ENCODE measurements around the gene FHOD3.

FHOD3 gene

GRCh38 chr18:36279001-36279400 lies 18.5 kb upstream of the FHOD3 start:
- ChIA-PET CTCF (interaction anchor here (0.7 to 10.0 kb wide), 6 partner anchors 8 to 523 kb away, joined by 3 to 181 read pairs (median 4); no protein-coding TSS in a partner anchor), POLR2A (no interaction called here)
- TF ChIP-seq ZNF266 (tag by site-specific recombination; IDR thresholded peaks at IDR 0.05; ENCODE audit: low read depth) (no peak), ZNF146 (tag by site-specific recombination; IDR thresholded peaks at IDR 0.05) (no peak), FEZF1 (tag by site-specific recombination; IDR thresholded peaks at IDR 0.05) (no peak), ZNF302 (tag by site-specific recombination; IDR thresholded peaks at IDR 0.05; ENCODE audit: low read depth) (no peak), ZNF626 (tag by site-specific recombination; IDR thresholded peaks at IDR 0.05) (no peak), ZNF133 (tag by site-specific recombination; IDR thresholded peaks at IDR 0.05) (no peak), SALL2 (tag by site-specific recombination; IDR thresholded peaks at IDR 0.05; ENCODE audit: borderline replicate concordance) (no peak), ZNF311 (tag by site-specific recombination; IDR thresholded peaks at IDR 0.05; ENCODE audit: borderline replicate concordance) (no peak), PATZ1 (tag by site-specific recombination; IDR thresholded peaks at IDR 0.05) (no peak), ZBTB17 (tag by site-specific recombination; IDR thresholded peaks at IDR 0.05) (no peak), ZNF239 (tag by site-specific recombination; IDR thresholded peaks at IDR 0.05) (no peak), ZNF366 (tag by site-specific recombination; conservative IDR thresholded peaks at IDR 0.05) (no peak), MYNN (tag by site-specific recombination; IDR thresholded peaks at IDR 0.05; ENCODE audit: borderline replicate concordance) (no peak), ZNF560 (tag by site-specific recombination; IDR thresholded peaks at IDR 0.05; ENCODE audit: borderline replicate concordance) (no peak)

GRCh38 chr18:36281936-36282335 lies 15.6 kb upstream of the FHOD3 start:
- no peak overlapping the region for H3K27ac ChIP-seq (ENCODE audit: extremely low read depth, low read depth, low read length)
- peak; percentile 63 for TF ChIP-seq CTCF (tag by site-specific recombination; IDR thresholded peaks at IDR 0.05)
- TF ChIP-seq BCL6B (tag by site-specific recombination; IDR thresholded peaks at IDR 0.05): no peak
- TF ChIP-seq ZNF692 (tag by site-specific recombination; IDR thresholded peaks at IDR 0.05): no peak
- 0 out of 2 replicates have a peak, but pooled peaks have one; percentile 10 for TF ChIP-seq ZNF654 (tag by site-specific recombination; IDR thresholded peaks at IDR 0.05; ENCODE audit: low read depth)
- no peaks in the 10 kb centered on the region for H3K4me1 ChIP-seq (ENCODE audit: control insufficient read depth, insufficient read depth, low read length)
- H3K9me3 ChIP-seq (ENCODE audit: control insufficient read depth, insufficient read depth, low read depth, low read length): no peaks in the 10 kb centered on the region
- ChIA-PET CTCF (interaction anchor here (0.6 to 10.0 kb wide), 10 partner anchors 15 to 620 kb away, joined by 3 to 181 read pairs (median 5); no protein-coding TSS in a partner anchor), POLR2A (interaction anchor here (0.5 kb wide), 1 partner anchor 819 kb away, joined by 3 read pairs; no protein-coding TSS in a partner anchor)
- no peaks in the 10 kb centered on the region for H3K36me3 ChIP-seq (ENCODE audit: control insufficient read depth in 2 of 2, insufficient read depth in 1 of 2, low read length in 2 of 2)
- H3K4me3 ChIP-seq (ENCODE audit: low read depth, low read length): no peak overlapping the region

More at GRCh38 chr18:36279001-36279400, 18.5 kb upstream of the FHOD3 start:
- Histone ChIP-seq H3K27ac (ENCODE audit: extremely low read depth, low read depth, low read length) (no peak overlapping the region), H3K36me3 (ENCODE audit: control insufficient read depth in 2 of 2, insufficient read depth in 1 of 2, low read length in 2 of 2) (no peaks in the 10 kb centered on the region), H3K4me1 (ENCODE audit: control insufficient read depth, insufficient read depth, low read length) (no peaks in the 10 kb centered on the region), H3K9me3 (ENCODE audit: control insufficient read depth, insufficient read depth, low read depth, low read length) (no peaks in the 10 kb centered on the region), H3K4me3 (ENCODE audit: low read depth, low read length) (no peak overlapping the region)
